Heart left ventricle (tissue), 13 donors: Measurements from ENCODE around the gene SYCP2L.

ENCODE experiments used
- CTCF ChIP-seq, 12 donors: fragments of 200-600 bp; sonication (generic) in 4 of 12; IDR thresholded peaks; one replicate each; pipeline versions ENCODE4 v1.5.0 to v1.8.0; 2018 to 2022; ENCODE audit warnings: antibody characterized with exemption in 12 of 12, mild to moderate bottlenecking in 5 of 12
- POLR2A ChIP-seq, 2 donors: fragments of 450-650 bp; IDR thresholded peaks; one replicate each; pipeline ENCODE4 v1.6.1; 2017; ENCODE audit warnings: antibody characterized with exemption in 2 of 2, mild to moderate bottlenecking in 2 of 2, moderate library complexity in 2 of 2
- donor health status: ischemic (EF 13 %, LVEDD 7.1; RV severe dilation, severe dysfunction).
- donor health status: DM: no; HTN: yes; CAD: no.
- donor health status: DM: no; HTN: no; CAD: no.
- donor health status: ischemic (EF 25% LVEDD 6.9; RV normal size, moderate dysfunction).
- donor health status: ischemic (EF 25% LVEDD 5.7; RV mildly dilated, moderate dysfunction).
- donor health status: ischemic (EF 35%, LVEDD 5.7; RV mildly dilated, moderate dysfunction).
- donor health status: nonischemic (EF 11% LVEDD 7.7; RV severe dilation, severe dysfunction).
- donor health status: DM: yes; HTN: yes; CAD: no.
- donor health status: PGD.
- donor health status: ischemic (EF 29% LVEDD 5.4; RV normal size, mild dysfunction).
- donor health status: nonischemic (EF 23%, LVEDD 6.1; RV moderate dilation, normal function).

GRCh38 chr6:10838794-10839333 is 48.0 kb upstream of the SYCP2L start:
- TF ChIP-seq POLR2A (IDR thresholded peaks at IDR 0.05) = no peak
- no peak for TF ChIP-seq CTCF (IDR thresholded peaks at IDR 0.05)
